HG03196 (cell line): Measurements from ENCODE around the gene BCORL1.

Experiments used
- ATAC-seq: cut with Tn5 transposase; IDR thresholded peaks from one replicate; pipeline ENCODE4 v1.9.1; 2021; ENCODE audit not compliant: unreplicated experiment

The BCORL1 gene, protein sequence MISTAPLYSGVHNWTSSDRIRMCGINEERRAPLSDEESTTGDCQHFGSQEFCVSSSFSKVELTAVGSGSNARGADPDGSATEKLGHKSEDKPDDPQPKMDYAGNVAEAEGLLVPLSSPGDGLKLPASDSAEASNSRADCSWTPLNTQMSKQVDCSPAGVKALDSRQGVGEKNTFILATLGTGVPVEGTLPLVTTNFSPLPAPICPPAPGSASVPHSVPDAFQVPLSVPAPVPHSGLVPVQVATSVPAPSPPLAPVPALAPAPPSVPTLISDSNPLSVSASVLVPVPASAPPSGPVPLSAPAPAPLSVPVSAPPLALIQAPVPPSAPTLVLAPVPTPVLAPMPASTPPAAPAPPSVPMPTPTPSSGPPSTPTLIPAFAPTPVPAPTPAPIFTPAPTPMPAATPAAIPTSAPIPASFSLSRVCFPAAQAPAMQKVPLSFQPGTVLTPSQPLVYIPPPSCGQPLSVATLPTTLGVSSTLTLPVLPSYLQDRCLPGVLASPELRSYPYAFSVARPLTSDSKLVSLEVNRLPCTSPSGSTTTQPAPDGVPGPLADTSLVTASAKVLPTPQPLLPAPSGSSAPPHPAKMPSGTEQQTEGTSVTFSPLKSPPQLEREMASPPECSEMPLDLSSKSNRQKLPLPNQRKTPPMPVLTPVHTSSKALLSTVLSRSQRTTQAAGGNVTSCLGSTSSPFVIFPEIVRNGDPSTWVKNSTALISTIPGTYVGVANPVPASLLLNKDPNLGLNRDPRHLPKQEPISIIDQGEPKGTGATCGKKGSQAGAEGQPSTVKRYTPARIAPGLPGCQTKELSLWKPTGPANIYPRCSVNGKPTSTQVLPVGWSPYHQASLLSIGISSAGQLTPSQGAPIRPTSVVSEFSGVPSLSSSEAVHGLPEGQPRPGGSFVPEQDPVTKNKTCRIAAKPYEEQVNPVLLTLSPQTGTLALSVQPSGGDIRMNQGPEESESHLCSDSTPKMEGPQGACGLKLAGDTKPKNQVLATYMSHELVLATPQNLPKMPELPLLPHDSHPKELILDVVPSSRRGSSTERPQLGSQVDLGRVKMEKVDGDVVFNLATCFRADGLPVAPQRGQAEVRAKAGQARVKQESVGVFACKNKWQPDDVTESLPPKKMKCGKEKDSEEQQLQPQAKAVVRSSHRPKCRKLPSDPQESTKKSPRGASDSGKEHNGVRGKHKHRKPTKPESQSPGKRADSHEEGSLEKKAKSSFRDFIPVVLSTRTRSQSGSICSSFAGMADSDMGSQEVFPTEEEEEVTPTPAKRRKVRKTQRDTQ (N-terminal part only)

DNA sequence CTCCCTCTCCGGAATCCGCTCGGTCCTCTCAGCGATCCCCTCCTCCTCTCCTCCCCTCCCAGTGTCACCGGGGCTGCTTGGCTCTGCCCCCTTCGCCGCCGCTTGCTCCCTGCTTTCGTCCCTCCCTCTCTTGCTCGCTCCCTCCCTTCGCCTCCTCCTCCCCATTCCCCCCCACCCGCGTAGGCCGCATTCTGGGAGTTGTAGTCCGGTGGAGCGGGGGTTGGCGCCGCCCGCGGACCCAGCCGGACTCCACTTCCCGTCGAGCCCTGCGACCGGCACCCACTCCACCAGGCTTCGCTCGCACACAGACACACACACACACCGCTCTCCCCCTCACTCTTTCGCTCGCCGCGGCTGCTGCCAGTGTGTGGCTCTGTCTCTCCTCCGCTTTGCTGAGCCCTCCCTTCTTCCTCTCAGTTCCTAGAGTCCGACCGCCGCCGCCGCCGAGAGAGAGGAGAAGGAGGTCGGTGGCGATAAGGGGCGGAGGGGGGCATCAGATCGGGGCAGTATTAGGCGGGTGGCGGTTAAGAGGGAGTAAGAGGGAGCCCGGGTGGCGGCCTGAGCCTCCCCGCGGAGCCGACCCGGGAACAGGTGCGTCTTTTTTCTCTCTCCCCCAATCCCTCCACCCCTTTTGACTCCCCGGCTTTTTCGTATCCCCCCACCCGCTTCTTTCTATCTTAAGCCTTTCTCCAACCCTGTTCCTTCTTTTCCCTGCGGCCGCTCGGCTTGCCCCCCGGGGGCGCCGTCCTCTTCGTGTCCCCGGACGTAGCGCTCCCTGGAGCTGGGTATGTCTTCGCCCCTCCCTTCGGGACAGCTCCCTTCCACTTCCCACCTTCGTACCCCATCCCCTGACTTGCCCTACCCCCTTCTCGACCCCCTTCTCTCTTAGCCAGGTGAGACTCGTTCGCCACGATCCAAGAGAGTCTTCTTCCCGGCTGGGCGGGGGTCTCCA is at the start of gene BCORL1:
TSS of gene BCORL1 (plus strand) at position 336 of the 952 bp plus-strand sequence. CDS start 22,597 bp downstream, outside the sequence.
- peak; percentile 92 for ATAC-seq

DNA sequence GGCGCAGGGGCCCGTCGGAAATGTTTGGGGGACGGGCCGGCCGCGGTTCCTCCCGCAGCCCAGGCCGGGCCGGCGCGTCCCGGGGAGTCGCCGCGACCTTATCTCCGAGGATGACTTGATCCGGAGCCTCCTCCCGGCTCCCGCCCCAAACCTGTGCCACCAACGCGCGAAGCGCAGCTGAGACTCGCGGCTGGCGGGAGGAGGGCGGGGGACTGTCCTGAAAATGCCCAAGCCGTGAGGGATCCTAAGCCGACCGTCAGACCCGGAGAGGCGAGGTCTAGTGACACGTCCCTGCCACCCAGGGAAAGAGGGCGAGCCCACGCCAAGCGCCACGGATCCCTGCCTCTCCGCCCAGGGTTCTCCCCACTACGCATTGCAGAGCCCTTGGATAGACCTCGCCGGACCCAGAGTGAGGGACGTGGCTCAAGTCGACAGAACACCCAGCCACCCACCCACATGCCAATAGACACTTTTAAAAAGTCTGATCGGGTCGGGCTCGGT is 49.6 kb upstream of the BCORL1 start:
- no peak for ATAC-seq

DNA sequence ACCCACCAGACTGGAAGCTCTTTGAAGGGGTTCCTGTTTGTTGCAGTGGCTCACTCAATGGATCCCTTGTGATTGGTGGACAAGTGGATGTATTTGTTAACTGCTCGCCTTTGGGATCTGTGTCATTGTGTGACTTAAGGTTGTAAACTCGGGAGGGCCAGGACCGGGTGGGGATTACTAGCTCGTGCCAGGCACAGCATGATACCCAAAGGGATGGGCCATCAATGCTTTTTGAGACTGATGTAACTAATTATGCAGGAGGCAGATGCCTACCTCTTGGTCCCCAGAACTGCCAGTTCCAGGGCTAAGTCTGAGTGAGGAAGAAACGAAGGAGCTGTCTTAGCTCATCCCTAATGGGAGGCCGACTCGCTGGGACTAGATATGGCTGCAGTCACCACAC is 48.7 kb upstream of the BCORL1 start:
- no peak for ATAC-seq

DNA sequence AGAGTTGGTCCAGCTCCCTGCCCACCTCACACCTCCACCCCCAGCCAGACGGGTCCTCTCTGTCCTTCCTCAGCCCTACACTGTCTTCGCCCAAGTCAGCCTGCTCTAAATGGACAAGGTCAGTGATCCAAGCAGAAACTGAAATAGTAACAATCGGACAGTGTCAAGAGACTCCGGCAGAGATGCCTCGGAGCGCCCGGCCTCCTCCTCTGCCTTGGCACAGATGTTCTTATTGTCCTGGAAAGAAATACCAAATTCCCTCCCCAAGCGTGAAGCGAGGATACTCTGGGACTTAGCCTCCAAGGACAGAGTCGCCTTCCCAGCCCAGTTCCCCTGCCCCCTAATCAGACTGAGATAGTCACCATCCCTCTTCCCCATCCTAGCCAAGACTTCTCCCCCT is 48.0 kb upstream of the BCORL1 start:
- no peak for ATAC-seq

DNA sequence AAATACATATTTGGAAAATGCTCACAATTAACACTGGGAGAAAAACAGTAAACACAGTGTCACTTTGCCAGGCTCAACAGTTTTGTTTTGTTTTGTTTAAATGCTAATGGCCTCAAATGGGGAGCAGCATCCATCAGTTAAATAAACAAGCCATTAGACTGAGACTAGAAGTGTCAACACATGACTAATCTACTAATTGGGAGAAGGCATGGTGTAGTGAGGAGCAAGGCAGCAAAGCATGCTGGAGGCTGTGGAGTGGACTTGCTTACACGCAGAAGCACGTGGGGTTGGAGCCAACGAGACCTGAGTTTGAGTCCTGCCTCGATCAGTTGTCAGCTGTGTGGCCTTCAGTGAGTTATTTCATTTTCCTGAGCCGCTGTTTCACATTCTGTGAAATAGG is 47.5 kb upstream of the BCORL1 start:
- ATAC-seq = no peak

DNA sequence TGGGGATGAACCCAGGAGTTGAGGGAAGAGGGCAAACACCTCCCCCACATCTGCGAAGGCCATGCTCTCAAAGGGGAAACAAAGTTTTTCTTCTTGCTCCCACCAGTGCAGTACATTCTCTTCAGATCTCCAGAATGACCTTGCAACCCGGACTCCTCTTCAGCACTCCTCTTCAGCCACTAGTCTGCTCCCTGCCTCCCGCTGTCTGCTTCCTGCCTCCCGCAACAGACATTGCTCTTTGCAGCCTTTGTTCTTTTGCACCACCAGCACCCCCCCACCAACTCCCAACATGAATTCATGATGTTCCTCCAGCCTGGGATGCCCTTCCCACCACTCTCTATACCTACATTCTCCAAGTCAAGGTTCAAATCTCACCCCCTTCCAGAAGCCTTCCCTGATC is 44.4 kb upstream of the BCORL1 start:
- ATAC-seq = no peak

DNA sequence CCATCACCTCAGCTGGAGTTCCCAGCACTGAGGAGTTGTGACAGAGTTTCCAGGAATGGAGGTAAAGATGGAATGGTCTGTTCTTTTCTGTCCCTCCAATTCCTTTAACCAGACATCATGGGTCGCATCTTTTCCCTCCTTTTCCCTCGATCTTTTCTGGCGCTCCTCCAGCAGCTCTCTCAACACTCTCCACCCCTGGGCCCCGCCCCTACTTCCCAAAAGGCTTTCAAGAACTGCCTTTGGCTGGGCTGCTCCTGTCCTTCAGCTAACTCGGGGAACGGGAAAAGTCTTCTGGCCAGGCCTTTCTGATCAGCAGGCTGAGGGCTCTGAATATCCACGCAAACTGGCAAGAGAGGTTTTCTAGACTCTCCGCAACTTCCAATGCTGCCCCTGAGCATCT is 42.4 kb upstream of the BCORL1 start:
- ATAC-seq = no peak

DNA sequence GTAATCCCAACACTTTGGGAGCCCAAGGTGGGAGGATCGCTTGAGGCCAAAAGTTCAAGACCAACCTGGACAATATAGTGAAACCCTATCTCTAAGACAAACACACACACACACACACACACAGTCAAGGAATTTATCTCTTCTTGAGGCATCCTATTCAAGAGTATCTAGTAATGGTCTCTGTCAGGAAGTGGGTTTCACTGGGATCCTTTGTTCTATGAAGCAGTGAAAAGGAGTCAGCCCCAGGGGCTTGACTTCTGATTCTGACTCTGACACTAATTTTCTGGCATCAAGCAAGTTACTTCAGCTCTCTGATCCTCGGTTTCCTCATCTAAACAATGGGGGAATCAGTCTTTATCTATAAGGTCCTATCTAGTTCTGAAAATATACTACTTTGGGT is 41.7 kb upstream of the BCORL1 start:
- ATAC-seq = no peak

DNA sequence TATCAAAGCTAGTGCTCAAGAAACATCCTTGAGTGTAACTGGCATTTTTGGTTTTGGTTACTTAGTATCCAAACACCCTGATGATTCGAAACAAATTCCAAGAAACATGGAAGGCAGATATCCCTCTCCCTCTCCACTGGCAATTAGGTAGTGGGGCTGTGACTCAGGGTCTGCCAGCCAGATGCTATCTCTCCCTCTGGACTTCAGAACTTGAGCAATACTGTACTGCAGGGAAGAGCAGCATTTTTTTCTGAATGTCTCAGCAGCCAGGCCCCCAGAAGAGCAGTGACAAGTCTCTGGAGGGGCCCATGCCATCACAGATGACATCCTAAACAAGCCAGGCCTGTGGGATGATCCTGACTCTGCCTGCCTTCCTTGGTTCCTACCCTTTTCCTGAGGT is 37.3 kb upstream of the BCORL1 start:
- ATAC-seq = no peak

DNA sequence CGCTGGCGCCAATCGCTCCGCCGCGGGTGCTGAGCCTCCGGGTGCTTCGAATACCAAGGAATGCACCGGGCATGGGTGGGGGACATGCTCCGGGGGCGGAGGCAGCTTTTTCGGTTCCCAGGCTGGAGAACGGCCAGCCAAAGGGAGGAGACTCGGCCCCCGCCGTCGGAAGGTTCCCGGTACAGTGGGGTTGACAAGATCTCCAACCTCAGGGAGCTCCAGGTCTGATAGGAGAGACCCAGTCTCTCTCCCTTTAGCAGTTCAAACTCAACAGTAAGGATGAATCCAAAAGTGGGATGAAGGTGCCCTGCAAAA is 29.1 kb upstream of the BCORL1 start:
- no peak for ATAC-seq

DNA sequence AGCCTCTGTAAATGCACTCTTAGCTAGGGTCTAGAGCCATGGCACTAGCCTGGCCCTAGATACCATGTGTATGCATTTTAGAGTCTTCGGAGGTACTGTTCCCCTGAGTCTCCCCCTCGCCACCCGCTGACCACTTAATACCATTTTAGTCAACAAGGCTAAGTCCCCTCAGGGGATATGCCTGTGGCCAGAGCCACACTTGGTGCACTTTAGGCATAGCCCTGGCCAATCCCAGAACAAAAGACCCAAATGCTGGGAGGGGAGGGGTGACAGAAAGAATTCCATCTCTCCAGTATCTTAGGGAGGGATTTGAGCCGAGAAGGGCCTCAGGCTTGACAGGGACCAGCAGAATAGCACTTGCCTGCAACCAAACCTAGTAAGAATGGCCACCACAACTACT is 28.6 kb upstream of the BCORL1 start:
- no peak for ATAC-seq

DNA sequence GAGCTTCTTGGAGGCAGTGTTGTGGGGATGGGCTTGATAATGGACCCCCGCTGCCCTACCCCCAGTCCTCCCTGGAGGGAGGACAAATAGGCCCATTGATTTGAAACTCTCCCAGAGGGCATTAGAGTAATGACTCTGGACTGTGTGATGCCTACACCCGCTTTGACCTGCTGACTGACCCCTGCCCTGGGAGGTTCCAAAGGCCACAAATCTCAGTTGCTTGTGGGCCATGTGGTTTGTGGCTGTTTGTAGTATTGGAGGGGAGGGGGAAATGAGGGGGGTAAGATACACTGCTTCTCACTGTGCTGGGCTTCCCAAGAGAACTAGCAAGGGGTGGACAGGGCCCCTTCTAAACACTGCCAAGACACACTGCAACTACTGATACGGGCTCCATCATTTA is 27.6 kb upstream of the BCORL1 start:
- ATAC-seq = no peak

DNA sequence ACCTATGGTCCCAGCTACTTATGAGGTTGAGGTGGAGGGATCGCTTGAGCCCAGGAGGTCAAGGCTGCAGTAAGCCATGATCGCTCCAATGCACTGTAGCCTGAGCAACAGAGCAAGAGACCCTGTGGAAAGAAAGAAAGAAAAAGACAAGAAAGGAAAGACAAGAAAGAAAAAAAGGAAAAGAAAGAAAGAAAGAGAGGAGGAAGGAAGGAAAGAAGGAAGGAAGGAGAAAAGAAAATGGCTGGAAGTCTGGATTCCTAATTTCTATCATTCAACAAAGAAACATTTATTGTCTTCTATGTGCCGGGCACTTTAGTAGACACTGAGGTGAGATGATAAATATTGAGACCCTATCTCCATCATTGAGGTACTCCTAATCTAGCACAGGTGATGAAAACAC is 26.8 kb upstream of the BCORL1 start:
- ATAC-seq = no peak

DNA sequence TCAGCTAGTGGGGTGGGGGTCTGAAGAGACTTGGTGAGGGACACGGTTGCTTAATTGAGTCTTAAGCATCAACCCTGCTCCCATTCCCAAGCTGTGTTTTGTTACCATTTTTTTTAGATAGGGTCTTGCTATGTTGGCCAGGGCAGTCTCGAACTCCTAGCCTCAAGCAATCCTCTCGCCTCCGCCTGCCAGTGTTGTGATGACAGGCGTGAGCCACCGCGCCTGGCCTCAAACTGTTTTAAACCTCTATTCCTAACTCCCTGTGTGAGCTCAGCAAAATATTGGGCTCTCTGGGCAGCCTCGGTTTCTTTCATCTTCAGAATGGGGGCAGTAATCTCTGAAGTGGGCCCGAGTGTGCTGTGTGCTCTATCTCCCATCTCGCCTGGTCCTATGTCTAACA is 26.3 kb upstream of the BCORL1 start:
- no peak for ATAC-seq

DNA sequence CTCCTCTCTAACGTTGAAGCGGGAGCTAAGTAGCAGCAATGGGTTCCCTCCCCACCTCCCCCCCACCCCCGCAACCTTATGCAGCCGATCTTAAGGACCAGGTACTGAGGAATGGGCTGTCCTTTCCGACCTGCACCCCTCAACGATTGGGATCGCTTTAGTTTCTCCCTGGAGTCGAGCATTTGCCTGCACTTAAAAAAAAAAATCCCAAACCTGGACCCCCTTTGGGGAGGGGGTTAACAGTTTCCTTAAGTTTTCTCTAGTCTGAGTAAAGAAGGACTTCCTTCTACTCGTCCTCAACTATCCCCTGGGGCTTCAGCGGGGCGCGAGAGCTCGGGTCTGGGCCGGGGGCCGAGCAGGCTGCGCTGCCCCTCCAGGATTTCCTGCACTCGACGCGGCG is 25.7 kb upstream of the BCORL1 start:
- no peak for ATAC-seq

DNA sequence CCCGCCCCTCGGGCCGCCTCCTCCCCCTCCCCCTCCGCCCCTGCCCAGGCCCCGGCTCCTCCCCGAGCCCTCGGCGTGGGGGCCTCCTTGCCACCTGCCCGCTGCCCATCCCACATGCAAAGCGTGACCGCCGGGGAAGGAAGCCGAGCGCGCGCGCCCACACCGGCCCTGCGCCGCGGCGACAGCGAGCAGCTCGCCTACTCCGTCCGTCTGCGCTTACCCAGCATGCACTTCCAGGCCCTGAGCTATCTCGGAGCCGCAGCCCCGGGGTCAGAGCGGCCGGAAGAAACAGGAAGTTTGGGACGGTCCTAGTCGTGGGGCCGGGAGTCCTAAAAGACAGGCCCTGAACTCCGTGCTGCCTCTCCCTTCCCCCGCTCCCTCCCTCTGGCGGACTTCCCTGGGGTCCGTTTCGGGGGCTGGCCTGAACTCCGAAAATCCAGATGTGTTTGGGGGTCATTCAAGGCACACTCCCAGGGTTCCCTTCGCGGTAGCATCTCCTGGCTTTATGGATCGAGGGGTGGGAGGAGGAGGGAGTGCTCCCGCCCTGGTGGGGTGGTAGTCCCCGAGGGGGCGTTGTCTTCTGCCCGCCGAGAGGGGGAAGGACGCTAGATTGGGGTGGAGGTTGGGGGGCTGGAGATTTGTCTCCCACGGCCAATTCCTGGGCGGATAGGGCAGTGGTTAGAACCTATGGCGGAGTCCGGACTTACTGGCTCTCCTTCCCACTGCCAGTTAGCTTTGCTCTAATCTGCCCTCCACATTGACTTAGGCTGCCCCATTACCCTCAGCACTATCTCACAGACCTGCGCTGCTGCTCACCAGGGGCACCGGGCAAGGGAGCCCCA is 25.0 kb upstream of the BCORL1 start:
- ATAC-seq = peak; percentile 62

DNA sequence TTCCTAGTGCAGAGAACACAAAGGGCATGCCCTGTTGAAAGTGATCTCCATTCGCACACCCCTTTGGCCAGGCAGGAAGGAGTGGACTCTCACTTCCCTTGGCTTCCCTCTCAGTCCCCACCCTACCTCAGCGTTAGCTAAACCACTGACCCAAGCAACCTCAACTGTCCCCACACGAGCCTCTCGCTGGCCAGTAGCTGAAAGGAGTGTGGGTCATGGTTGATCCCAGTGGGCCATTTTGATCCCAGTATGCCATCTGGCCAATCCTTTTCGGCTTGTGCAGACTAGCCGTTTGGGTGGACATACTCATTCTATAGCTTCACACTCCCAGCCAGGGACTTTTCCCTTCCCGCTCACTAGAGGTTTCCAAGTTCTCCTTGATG is 24.4 kb upstream of the BCORL1 start:
- ATAC-seq = no peak

DNA sequence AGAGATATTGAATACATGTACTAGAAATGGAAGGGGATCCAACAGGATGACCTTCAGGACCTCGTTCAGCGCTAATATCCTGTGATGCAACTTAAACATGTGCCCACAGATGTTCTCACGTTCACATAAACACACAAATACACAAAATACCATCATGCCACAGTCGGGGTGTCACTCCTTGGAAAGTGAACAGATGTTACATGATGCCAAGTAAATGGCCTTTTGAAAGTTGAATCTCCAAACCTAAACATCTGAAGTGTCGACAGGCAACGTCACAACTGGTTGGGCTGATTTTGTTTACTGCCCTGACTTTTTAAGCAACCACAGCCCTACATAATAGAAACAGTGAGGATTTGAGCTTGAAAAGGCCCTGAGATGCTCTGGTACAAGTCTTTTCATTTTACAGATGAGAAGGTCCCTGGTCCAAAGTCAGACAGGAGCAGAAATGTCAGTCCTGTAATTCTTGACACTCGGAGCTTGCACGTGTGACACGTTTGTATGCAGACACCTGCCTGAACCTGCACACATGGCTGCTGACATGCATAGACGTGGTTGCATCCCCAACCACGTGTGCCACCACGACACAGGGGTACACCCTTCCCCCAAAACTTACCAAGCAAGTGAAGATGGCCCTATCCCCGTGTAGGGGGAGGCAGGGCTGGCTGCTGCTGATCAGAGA is 23.5 kb upstream of the BCORL1 start:
- no peak for ATAC-seq

DNA sequence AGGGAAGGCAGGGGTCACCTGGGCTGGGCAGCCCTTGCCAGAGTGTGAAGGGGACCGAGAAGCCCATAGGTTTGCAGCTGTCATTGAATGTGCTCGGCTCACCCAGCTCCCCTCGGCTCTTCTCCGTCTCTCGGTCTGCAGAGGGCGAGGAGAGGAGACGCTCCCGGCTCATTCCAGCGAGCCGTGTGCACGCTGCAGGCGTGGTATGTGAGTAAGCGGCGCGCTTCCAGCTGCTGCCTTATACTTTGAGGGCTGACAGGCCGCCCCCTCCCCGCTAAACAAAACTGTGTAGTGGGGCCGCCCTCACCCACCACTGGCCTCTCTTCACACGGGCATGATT is 23.0 kb upstream of the BCORL1 start:
- ATAC-seq = no peak
